HG03064 (cell line): ENCODE data around the gene ZNF383.
"Not testable (repeated sequence)": the region's sequence is repeated elsewhere in the genome, so short reads cannot be mapped to it uniquely, and the experiment has no call there.

Experiments
- ATAC-seq: cut with Tn5 transposase; IDR thresholded peaks from one replicate; pipeline ENCODE4 v1.9.1; 2021; ENCODE audit warnings: low read depth; ENCODE audit not compliant: unreplicated experiment

Gene ZNF383

DNA sequence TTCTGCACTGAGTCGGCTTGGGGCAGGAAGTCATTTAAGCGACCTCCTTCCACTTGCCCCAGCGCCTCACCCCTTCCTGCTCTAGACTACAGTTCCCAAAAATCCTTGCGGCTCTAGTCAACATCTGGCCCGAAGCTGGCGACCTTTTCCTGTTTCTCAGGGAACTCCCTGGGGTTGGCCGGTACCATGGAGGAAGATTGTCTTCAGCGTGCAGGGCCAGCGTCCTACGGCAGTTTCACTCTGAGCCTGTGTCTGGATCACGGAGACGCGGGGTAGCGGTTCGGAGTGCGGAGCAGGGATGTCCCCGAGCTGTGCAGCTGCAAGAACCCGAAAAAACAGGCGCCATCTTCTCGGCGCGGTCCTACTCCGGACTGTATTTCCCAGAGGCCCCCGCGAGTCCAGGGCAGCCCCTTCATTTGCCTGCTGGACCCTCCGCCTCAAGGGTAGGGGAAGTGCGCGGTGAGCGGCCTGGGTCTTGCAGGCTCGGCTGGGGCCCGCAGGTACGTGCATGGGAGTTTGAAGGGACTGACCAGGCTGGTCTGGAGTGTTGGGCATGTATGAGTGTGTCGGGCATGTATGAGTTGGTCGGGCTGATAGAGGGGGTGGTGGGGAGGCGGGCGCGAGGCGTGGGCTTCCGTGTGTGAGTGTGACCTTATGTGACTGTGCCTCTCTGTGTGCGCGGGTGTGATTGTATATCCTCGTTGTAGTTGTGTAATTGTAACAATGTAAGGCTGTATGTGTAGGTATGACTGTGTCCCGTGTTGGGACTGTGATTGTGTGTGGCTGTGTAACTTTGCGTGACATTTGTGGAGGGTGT is at the start of gene ZNF383:
Gene ZNF383 (plus strand): TSS at position 440 of the 817 bp plus-strand sequence. CDS start 12,240 bp downstream, outside the sequence.
- ATAC-seq, result peak; percentile 87

DNA sequence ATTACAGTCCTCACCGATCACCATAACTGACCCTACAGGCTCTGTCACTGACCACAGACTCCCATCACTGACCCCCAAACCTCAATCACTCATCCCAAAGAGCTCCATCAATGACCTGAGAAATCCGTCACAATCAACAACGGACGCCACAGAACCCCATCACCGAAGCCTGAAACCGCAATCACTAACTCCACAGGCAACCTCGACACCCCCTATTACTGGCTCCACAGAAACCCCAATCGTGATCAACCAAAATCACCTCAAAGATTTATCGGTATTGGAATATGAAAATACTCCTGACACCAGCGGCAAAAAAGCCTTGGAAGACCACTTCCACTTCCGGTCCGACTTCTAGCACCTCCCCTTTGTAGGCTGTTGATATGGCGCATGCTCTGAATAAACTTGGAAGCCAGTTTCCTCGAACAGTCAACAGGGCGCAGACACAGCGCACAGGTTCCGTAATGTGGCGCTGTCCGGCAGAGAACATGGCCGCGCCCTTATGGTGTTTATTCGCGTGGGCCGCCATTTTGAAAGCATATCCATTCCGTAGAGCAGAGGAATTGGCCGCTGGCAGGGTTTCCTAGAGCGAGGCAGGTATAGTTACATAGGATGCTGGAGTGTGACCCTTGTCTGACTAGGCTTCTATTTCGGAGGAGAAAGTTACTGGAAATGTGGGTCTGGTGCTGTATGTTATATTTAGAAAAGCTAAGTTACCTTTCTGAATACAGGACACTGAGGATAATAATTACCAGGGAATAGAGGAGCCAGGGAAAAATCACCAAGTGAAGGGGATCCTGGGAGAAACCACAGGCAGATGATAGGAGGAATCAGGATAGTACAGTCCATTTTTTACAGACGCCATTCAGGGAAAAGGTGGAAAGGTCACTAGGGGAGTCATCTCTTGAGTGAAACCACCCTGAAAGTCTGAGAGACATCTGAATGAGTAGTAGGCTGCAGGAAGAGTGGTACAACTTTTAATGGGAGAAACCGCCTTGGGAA is 45.3 kb upstream of the ZNF383 start, which contains the start of gene ZNF585A:
Gene ZNF585A (minus strand): TSS at position 328 of the 999 bp plus-strand sequence. CDS start 2,785 bp downstream, outside the sequence.
- ATAC-seq, result peak; percentile 98

GRCh38 chr19:37186071-37186470 is 31.9 kb upstream of the ZNF383 start:
- ATAC-seq, result not testable (repeated sequence)

DNA sequence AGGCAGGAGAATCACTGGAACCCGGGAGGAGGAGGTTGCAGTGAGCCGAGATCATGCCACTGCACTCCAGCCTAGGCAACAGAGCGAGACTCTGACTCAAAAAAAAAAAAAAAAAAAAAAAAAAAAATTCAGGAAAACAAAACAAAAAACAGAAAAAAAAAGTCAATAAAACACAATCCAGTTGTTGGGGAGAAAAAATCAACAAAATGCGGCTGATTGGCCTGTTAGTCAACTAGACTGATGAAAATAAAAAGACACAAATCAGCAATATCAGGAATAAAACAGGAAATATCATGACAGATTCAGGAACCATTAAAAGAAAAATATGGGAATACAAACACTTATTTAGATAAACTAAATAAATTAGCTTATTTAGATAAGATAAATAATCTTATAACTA is 22.8 kb upstream of the ZNF383 start:
- not testable (repeated sequence) for ATAC-seq

DNA sequence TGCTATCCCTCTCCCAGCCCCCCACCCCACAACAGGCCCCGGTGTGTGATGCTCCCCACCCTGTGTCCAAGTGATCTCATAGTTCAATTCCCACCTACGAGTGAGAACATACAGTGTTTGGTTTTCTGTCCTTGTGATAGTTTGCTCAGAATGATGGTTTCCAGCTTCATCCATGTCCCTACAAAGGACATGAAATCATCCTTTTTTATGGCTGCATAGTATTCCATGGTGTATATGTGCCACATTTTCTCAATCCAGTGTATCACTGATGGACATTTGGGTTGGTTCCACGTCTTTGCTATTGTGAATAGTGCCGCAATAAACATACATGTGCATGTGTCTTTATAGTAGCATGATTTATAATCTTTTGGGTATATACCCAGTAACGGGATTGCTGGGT is 20.9 kb upstream of the ZNF383 start:
- ATAC-seq, result not testable (repeated sequence)

GRCh38 chr19:37197768-37198167 is 20.2 kb upstream of the ZNF383 start:
- no peak for ATAC-seq

- ATAC-seq, result peak; percentile 4
These were observed 587 bp upstream of the ZNF383 start for GRCh38 chr19:37217480-37217774.

- ATAC-seq, result peak; percentile 4
These were observed 550 bp downstream of the ZNF383 start for GRCh38 chr19:37218592-37218935.

GRCh38 chr19:37220383-37220782 is 2.4 kb downstream of the ZNF383 start:
- no peak for ATAC-seq

DNA sequence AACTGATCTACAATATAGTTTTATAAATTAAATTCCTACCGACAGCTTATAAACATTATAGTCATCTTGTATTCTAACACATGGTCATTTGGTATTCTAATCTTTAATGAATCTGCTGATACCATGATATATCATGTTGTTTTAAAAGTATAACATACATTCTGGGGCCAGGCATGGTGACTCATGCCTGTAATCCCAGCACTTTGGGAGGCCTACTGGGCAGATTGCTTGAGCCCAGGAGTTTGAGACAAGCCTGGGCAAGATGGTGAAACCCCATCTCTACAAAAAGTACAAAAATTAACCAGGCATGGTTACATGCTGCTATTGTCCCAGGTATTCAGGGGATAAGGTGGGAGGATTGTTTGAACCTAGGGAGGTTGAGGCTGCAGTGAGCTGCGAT is 3.1 kb downstream of the ZNF383 start:
- no peak for ATAC-seq

DNA sequence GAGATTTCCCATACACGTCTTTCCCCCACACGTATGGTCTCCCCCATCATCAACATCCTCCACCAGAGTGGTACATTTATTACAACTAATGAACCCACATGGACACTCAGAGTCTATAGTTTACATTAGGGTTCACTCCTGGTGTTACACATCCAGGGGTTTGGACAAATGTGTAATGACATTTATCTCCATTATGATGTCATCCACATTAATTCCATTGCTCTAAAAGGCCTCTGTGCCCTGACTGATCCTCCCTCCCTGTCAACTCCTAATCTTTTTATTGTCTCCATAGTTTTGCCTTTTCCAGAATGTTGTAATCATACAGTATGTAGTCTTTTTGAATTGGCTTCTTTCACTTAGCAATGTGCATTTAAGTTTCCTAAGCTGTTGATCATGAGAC is 8.2 kb downstream of the ZNF383 start:
- no peak for ATAC-seq

- no peak for ATAC-seq
These were observed 10.0 kb downstream of the ZNF383 start for GRCh38 chr19:37227996-37228395.

- ATAC-seq, result no peak
These were observed 25.2 kb downstream of the ZNF383 start for GRCh38 chr19:37243206-37243632.

GRCh38 chr19:37251308-37252229 is 33.6 kb downstream of the ZNF383 start:
- no peak for ATAC-seq

DNA sequence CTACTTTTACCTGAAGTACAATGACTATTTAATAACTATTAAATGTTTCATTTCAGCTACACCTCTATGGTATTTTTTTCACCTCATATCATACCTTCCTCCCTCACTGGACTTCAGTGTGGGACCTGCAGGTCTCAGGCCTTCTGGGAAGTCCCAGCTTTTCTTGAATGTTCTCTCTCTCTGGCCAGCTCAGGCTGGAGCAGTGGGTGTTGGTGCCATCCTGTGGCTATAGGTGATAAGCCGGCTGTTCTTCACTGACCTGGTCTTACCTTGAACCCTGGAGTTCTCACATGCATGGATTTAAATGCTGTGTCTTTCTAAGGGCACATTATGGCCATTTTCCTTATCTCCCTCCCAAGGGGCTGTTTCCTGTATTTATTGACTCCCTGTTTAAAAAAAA is 45.0 kb downstream of the ZNF383 start:
- ATAC-seq, result not testable (repeated sequence)

- ATAC-seq, result not testable (repeated sequence)
These were observed 49.0 kb downstream of the ZNF383 start for GRCh38 chr19:37267005-37267404.

DNA sequence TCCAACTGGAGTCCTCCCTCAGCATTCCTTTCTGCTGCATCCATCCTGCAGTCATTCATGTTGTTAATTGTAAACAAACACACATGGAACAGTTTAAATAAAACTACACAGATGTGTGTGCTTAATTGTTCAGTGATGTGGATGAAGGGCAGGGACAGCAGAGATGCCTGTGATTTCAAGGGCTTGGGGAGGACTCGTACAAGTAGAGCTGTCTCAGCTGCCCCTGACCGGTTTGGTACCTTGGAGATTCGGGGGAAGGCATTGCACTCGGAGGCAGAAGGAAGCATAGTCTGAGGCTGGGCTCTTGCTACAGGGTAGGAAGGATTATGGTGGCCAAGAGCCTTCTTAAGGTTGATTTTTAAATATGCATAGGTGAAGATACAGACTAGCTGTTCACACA is 49.7 kb downstream of the ZNF383 start:
- ATAC-seq, result not testable (repeated sequence)

- ATAC-seq, result not testable (repeated sequence)
These were observed 62.6 kb downstream of the ZNF383 start for GRCh38 chr19:37280656-37281055.

- not testable (repeated sequence) for ATAC-seq
These were observed 66.0 kb downstream of the ZNF383 start for GRCh38 chr19:37284020-37284419.

DNA sequence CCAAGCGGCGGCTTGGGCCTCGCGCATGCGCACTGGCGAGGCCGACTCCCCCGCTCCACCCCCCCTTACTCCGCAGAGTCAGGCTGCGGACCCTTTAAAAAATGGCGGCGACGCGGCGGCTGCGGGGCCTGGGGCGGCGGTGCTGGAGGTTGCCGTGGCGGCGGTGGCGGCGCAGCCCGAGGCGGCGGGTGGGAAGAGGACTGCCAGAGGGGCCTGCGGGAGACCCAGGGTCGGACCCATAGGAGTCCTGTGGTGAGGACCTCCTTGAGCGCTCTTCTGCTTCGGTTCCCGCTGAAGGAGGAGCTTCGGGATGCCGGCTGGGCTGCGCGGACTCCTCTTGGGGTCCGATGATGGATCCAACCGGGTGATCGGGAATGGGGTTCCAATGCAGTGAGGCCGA is 71.2 kb downstream of the ZNF383 start:
- ATAC-seq, result not testable (repeated sequence)
